Naive thymus-derived CD8-positive, alpha-beta T cell (primary cell): ENCODE measurements around the gene FRMD3. TPM values are rescaled to one million over a fixed set of nuclear protein-coding genes. Genes with fewer than 3 reads are reported as not detected.

Experiments used
- ATAC-seq, 2 donors: fragments of 150-1000 bp; cut with Tn5 transposase in 1 of 2; sonication (Bioruptor Pico), chemical (Tn5 transposase) in 1 of 2; 1 replicate in 1 of 2; 2 replicates in 1 of 2; pipeline ENCODE4 v1.10.0; 2021; ENCODE audit warnings: mild to moderate bottlenecking in 2 of 2, moderate library complexity in 2 of 2
- POLR2A ChIA-PET: fragments of 350-600 bp; sonication (Branson Sonifier 250); formaldehyde crosslinking; loops from one replicate; lab custom pipeline; 2021; ENCODE audit warnings: antibody characterized with exemption; lab: Charles Lee
- DNase-seq, 10 donors: peaks; one replicate each; pipeline versions ENCODE4 v3.0.0 to v3.0.0-alpha.2; 2020 to 2022
- H3K27ac Mint-ChIP-seq, 10 donors: one replicate each; pipeline ENCODE4 v1.8.0; 2020 to 2022; ENCODE audit warnings: mild to moderate bottlenecking in 10 of 10, mixed read lengths in 10 of 10, moderate library complexity in 4 of 10, inconsistent platforms in 1 of 10
- H3K27me3 Mint-ChIP-seq, 5 donors: one replicate each; pipeline ENCODE4 v1.8.0; 2021 to 2022; ENCODE audit warnings: mixed read lengths in 5 of 5
- H3K36me3 Mint-ChIP-seq, 3 donors: one replicate each; pipeline ENCODE4 v1.8.0; 2020 to 2022; ENCODE audit warnings: mixed read lengths in 3 of 3, mild to moderate bottlenecking in 2 of 3, inconsistent platforms in 1 of 3
- H3K4me1 Mint-ChIP-seq, 4 donors: one replicate each; pipeline ENCODE4 v1.8.0; 2021 to 2022; ENCODE audit warnings: mixed read lengths in 4 of 4
- H3K4me3 Mint-ChIP-seq, 10 donors: one replicate each; pipeline ENCODE4 v1.8.0; 2020 to 2022; ENCODE audit warnings: mild to moderate bottlenecking in 10 of 10, mixed read lengths in 10 of 10, moderate library complexity in 6 of 10, inconsistent platforms in 1 of 10
- H3K9me3 Mint-ChIP-seq, 9 donors: one replicate each; pipeline ENCODE4 v1.8.0; 2020 to 2022; ENCODE audit warnings: mixed read lengths in 9 of 9, mild to moderate bottlenecking in 3 of 9, inconsistent platforms in 1 of 9, moderate library complexity in 1 of 9
- polyA plus RNA-seq, 3 donors: library from polyadenylated mRNA; unstranded; fragments of 300-500 nt; fragmentation: Illumina TruSeq; gene quantifications; one replicate each; pipeline ENCODE4 v1.2.3, GENCODE V29; 2021
- total RNA-seq, 8 experiments: library from RNA in 2 of 8; stranded (reverse) in 2 of 8; gene quantifications; one replicate each; pipeline ENCODE4 v1.2.3 and lab custom pipeline; 2021 to 2026

The FRMD3 gene
- total and polyA plus RNA-seq, 5 experiments from 2014 or later: 0.08 to 0.74 (median 0.52) TPM; not detected in 2

- Mint-ChIP-seq H3K27ac (no peak overlapping the region), H3K36me3 (no peaks in the 10 kb centered on the region), H3K27me3 (peaks cover 3 to 29% (median 5%) of the 10 kb centered on the region in 5 donors), H3K4me1 (peaks cover 0 to 2% (median 0%) of the 10 kb centered on the region in 4 donors), H3K4me3 (no peak overlapping the region), H3K9me3 (no peaks in the 10 kb centered on the region)
- DNase-seq (no peak), ATAC-seq (no peak)
- POLR2A ChIA-PET: no interaction called here
These were observed 328.9 kb downstream of the FRMD3 start for GRCh38 chr9:83209188-83209731.

- Mint-ChIP-seq H3K4me3 (no peak overlapping the region), H3K4me1 (peaks cover 0 to 2% (median 0%) of the 10 kb centered on the region in 4 donors), H3K27ac (no peak overlapping the region), H3K9me3 (no peaks in the 10 kb centered on the region), H3K27me3 (peaks cover 0 to 21% (median 3%) of the 10 kb centered on the region in 5 donors), H3K36me3 (no peaks in the 10 kb centered on the region)
- ATAC-seq (no peak), DNase-seq (no peak)
- POLR2A ChIA-PET: no interaction called here
These were observed 329.9 kb downstream of the FRMD3 start for GRCh38 chr9:83208065-83208850.

DNA sequence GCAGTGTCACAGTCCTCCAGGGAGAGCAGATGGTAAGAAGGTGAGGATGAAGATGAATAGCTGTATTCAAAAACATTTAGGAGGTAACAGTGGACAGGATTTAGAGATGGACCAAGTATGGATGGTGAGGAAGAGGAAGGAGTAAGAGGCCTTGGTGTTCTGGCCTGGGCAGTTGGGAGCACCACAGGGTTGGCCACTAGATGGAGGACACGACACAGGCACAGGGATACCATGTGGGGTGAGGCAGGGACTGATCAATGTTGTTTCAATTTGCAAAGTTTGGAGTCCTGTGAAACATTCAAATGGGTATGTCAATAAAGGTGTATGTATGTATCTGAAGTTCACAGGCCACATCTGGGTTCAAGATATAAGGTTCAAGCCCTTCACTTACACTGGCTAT, 334.2 kb downstream of the FRMD3 start:
- no peak for DNase-seq
- no peak overlapping the region for H3K27ac Mint-ChIP-seq
- H3K4me1 Mint-ChIP-seq: no peaks in the 10 kb centered on the region
- peaks cover 2 to 20% (median 4%) of the 10 kb centered on the region in 5 donors for H3K27me3 Mint-ChIP-seq
- H3K36me3 Mint-ChIP-seq: no peaks in the 10 kb centered on the region
- H3K9me3 Mint-ChIP-seq: no peaks in the 10 kb centered on the region
- POLR2A ChIA-PET: no interaction called here
- no peak for ATAC-seq
- no peak overlapping the region for H3K4me3 Mint-ChIP-seq

DNA sequence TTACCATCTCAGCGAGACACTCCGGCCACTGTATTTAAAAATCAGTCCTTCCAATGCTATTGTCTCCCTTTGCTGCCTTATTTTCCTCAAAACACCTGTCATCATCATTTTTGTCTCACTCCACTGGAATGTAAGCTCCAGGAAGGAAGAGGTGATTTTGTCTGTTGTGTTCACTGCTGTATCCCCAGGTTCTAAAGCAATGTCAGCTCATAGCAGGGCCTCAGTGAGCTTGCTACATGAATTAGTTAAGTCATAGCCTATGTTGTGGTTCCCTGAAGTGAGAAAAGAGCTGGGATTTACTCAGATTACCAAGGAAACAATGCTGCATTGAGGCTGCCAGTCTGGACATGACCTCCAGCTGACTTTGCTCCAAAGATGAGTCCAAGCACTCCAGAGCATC, 337.7 kb downstream of the FRMD3 start:
- no peaks in the 10 kb centered on the region for H3K4me1 Mint-ChIP-seq
- ATAC-seq (no peak), DNase-seq (no peak)
- POLR2A ChIA-PET: no interaction called here
- H3K36me3 Mint-ChIP-seq: no peaks in the 10 kb centered on the region
- no peak overlapping the region for H3K4me3 Mint-ChIP-seq
- peaks cover 2 to 14% (median 5%) of the 10 kb centered on the region in 5 donors for H3K27me3 Mint-ChIP-seq
- H3K9me3 Mint-ChIP-seq: no peaks in the 10 kb centered on the region
- H3K27ac Mint-ChIP-seq: no peak overlapping the region

- Mint-ChIP-seq H3K4me3 (no peak overlapping the region), H3K9me3 (peaks cover 0 to 3% (median 0%) of the 10 kb centered on the region in 9 donors), H3K36me3 (no peaks in the 10 kb centered on the region), H3K27ac (no peak overlapping the region), H3K27me3 (peaks cover 2 to 19% (median 7%) of the 10 kb centered on the region in 5 donors), H3K4me1 (no peaks in the 10 kb centered on the region)
- POLR2A ChIA-PET: no interaction called here
- ATAC-seq: no peak
- DNase-seq: no peak
These were observed 338.4 kb downstream of the FRMD3 start for GRCh38 chr9:83199832-83200231.

- ATAC-seq: no peak
- POLR2A ChIA-PET: no interaction called here
- no peaks in the 10 kb centered on the region for H3K4me1 Mint-ChIP-seq
- H3K4me3 Mint-ChIP-seq: no peak overlapping the region
- peaks cover 0 to 3% (median 0%) of the 10 kb centered on the region in 9 donors for H3K9me3 Mint-ChIP-seq
- H3K27ac Mint-ChIP-seq: no peak overlapping the region
- peaks cover 2 to 22% (median 10%) of the 10 kb centered on the region in 5 donors for H3K27me3 Mint-ChIP-seq
- no peak for DNase-seq
- no peaks in the 10 kb centered on the region for H3K36me3 Mint-ChIP-seq
These were observed 339.0 kb downstream of the FRMD3 start for GRCh38 chr9:83199240-83199639.

DNA sequence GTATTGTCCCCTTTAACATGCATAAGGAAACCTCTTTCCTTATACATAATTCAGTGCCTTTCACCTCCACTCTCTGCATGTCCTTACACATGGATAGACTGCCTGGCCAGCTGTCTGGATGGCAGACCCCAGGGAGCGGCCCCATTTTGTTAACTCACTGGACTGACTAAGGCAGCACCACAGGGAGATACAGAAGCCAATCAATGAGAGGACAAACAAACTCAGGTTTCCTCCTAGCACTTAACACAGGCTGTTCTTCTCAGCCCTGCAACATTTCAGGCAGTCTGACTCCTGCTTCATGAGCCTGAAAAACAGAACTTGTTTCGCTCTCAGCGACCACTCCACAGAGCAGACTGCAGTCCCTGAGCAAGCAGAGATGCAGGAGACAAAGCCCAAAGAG, 339.8 kb downstream of the FRMD3 start:
- POLR2A ChIA-PET: no interaction called here
- H3K9me3 Mint-ChIP-seq: peaks cover 0 to 3% (median 0%) of the 10 kb centered on the region in 9 donors
- no peak for ATAC-seq

DNA sequence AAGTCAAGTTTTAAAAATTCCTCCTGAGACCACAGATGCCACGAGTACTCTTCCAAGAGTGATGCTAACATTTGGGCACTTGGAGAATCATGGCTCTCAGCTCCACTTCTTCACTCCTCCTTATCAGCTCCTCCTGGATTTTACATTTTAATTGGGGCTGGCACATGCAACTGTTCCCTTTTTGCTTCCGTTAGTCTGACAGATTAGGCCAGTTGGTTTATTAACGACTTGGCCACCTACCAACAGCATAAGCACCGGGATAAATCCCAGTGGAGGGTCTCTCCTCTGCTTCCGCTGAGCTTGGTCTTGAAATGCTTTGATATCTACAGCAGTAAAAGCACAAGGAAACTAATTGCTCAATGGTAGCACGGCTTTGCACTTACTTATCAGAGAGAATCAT, 340.6 kb downstream of the FRMD3 start:
- DNase-seq (no peak), ATAC-seq (no peak)
- Mint-ChIP-seq H3K36me3 (no peaks in the 10 kb centered on the region), H3K4me3 (no peak overlapping the region), H3K4me1 (no peaks in the 10 kb centered on the region), H3K27me3 (peaks cover 2 to 21% (median 10%) of the 10 kb centered on the region in 5 donors), H3K9me3 (peaks cover 0 to 3% (median 0%) of the 10 kb centered on the region in 9 donors), H3K27ac (no peak overlapping the region)
- POLR2A ChIA-PET: no interaction called here

More for the DNA sequence above, 339.8 kb downstream of the FRMD3 start:
- no peak for DNase-seq
- Mint-ChIP-seq H3K36me3 (no peaks in the 10 kb centered on the region), H3K27ac (no peak overlapping the region), H3K27me3 (peaks cover 2 to 21% (median 10%) of the 10 kb centered on the region in 5 donors), H3K4me3 (no peak overlapping the region), H3K4me1 (no peaks in the 10 kb centered on the region)

DNA sequence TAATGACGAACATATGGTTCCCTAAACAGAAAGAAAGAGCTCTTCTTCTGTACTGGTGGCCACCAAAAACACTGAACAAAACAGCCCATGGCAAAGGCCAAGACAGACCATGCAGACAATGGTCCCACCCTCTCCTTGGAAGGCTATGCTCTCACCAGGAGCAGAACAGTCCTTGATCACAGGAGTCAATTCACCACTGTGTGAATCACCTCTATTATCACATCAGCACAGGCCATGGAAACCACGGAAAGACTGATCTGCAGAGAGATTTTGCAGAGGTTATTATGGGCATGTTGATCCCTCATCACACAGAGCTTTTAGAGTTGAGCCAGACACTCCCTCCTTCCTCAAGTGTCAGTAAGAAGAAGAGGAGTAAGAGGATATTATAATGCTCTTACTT, 341.3 kb downstream of the FRMD3 start:
- Mint-ChIP-seq H3K36me3 (no peaks in the 10 kb centered on the region), H3K4me3 (no peak overlapping the region), H3K9me3 (peaks cover 0 to 3% (median 0%) of the 10 kb centered on the region in 9 donors), H3K27me3 (peaks cover 2 to 21% (median 10%) of the 10 kb centered on the region in 5 donors), H3K4me1 (no peaks in the 10 kb centered on the region), H3K27ac (no peak overlapping the region)
- POLR2A ChIA-PET: no interaction called here
- ATAC-seq (no peak), DNase-seq (no peak)

Other genes starting within 250 kb of the FRMD3 start
- 10 to 100 TPM; 11.4 to 12.6 TPM for gene IDNK, start 84.7 kb upstream of the FRMD3 start, total RNA-seq
- gene IDNK, start 84.7 kb upstream of the FRMD3 start, polyA plus RNA-seq: 10 to 100 TPM; 15.8 to 19.3 (median 19.1) TPM
- 100 to 1,000 TPM; 112 to 122 TPM for gene UBQLN1, start 169.6 kb upstream of the FRMD3 start, total RNA-seq
- gene UBQLN1, start 169.6 kb upstream of the FRMD3 start, polyA plus RNA-seq: 10 to 100 TPM; 65.4 to 70.8 (median 67.6) TPM